ENCODE measurements around the gene IL17RB.

- no peak for TF ChIP-seq POLR2A (IDR thresholded peaks at IDR 0.05; ENCODE audit: low read depth, low read length)
- TF ChIP-seq TAF1 (IDR thresholded peaks at IDR 0.05; ENCODE audit: borderline replicate concordance, low read depth, low read length), result no peak
Observed at GRCh38 chr3:53820084-53820483, 26.3 kb upstream of the IL17RB start.
